Spleen (tissue), 11 donors: ENCODE measurements around the gene ASB1. TPM values are rescaled to one million over a fixed set of nuclear protein-coding genes. Genes with fewer than 3 reads are reported as not detected.

ENCODE experiments used
- DNase-seq: peaks from one replicate; pipeline ENCODE4 v3.0.0-alpha.2; 2020
- H3K27ac ChIP-seq, 8 donors: fragments of 200-600 bp; sonication (generic) in 7 of 8; 1 replicate in 4 of 8; 2 replicates in 4 of 8; pipeline versions ENCODE4 v1.5.0 to v1.8.0; 2016 to 2021; ENCODE audit warnings: inconsistent platforms in 4 of 8, mild to moderate bottlenecking in 4 of 8, moderate library complexity in 1 of 8
- H3K27me3 ChIP-seq, 7 donors: fragments of 200-600 bp; sonication (generic) in 6 of 7; replicated peaks in 1 of 7; 1 replicate in 4 of 7; 2 replicates in 3 of 7; pipeline versions ENCODE4 v1.5.0 to v1.8.0; 2016 to 2021; ENCODE audit warnings: inconsistent platforms in 3 of 7, mild to moderate bottlenecking in 1 of 7
- H3K36me3 ChIP-seq, 6 donors: fragments of 200-600 bp; sonication (generic) in 5 of 6; 1 replicate in 4 of 6; 2 replicates in 2 of 6; pipeline versions ENCODE4 v1.5.0 to v1.8.0; 2016 to 2021; ENCODE audit warnings: inconsistent platforms in 2 of 6
- H3K4me1 ChIP-seq, 6 donors: fragments of 200-600 bp; sonication (generic) in 5 of 6; 1 replicate in 3 of 6; 2 replicates in 3 of 6; pipeline versions ENCODE4 v1.5.0 to v1.8.0; 2016 to 2021; ENCODE audit warnings: inconsistent platforms in 3 of 6
- H3K4me3 ChIP-seq, 8 donors: fragments of 200-600 bp; sonication (generic) in 7 of 8; 1 replicate in 4 of 8; 2 replicates in 4 of 8; pipeline versions ENCODE4 v1.5.0 to v1.8.0; 2016 to 2021; ENCODE audit warnings: inconsistent platforms in 4 of 8, mild to moderate bottlenecking in 4 of 8, moderate library complexity in 2 of 8
- H3K9me3 ChIP-seq, 8 donors: fragments of 200-600 bp; sonication (generic) in 7 of 8; 1 replicate in 4 of 8; 2 replicates in 4 of 8; pipeline versions ENCODE4 v1.5.0 to v1.8.0; 2016 to 2021; ENCODE audit warnings: inconsistent platforms in 4 of 8
- POLR2A ChIP-seq, 3 donors: fragments of 450-650 bp; IDR thresholded peaks; one replicate each; pipeline ENCODE4 v1.5.1; 2017; ENCODE audit warnings: antibody characterized with exemption in 3 of 3, mild to moderate bottlenecking in 1 of 3
- POLR2AphosphoS5 ChIP-seq, 3 donors: sonication (generic); formaldehyde crosslinking; IDR thresholded peaks; one replicate each; pipeline ENCODE4 v1.5.1; 2017; ENCODE audit warnings: antibody characterized with exemption in 3 of 3
- WGBS, 5 donors: extraction: QIAGEN DNeasy Blood & Tissue Kit in 3 of 5; methylation state at CpG; one replicate each; pipeline versions ENCODE4 v1.1.5 to v1.1.7; 2013 to 2018; 5-methylcytosine and 5-hydroxymethylcytosine counted together
- intact Hi-C: fragments of 100-400 bp; cut with DNase I; formaldehyde crosslinking; loops from one replicate; pipeline ENCODE4 v1.15.0; 2023; ENCODE audit warnings: low total_unique reads
- polyA plus RNA-seq, 3 donors: library from polyadenylated mRNA; stranded (reverse); fragments of 200-250 nt; gene quantifications; one replicate each; pipeline ENCODE4 v1.2.1, GENCODE V29; 2013
- total RNA-seq, 7 donors: library from RNA; depleted of rRNA in 3 of 7; stranded (reverse); fragments of >200 nt in 3 of 7; fragmentation: NEBNext Ultra II Directional in 4 of 7; extraction: Animal tissue kit (Norgen Biotek cat#: 25700) in 4 of 7; gene quantifications; one replicate each; pipeline versions ENCODE4 v1.1.0 to v1.2.1, GENCODE V29; 2016 to 2021
- TF ChIP-seq, protein P1 (sequence below), 11 experiments: fragments of 200-600 bp in 7 of 11; fragments of 450-650 bp in 4 of 11; sonication (generic) in 4 of 11; IDR thresholded peaks in 8 of 11; conservative IDR thresholded peaks in 3 of 11; 1 replicate in 7 of 11; 2 replicates in 4 of 11; pipeline versions ENCODE4 v1.4.0 to v1.8.0; 2016 to 2021; ENCODE audit warnings: antibody characterized with exemption in 11 of 11, inconsistent platforms in 4 of 11, mild to moderate bottlenecking in 1 of 11
- donor health status: healthy with polysubstance abuse.
- donor health status: DM: no; HTN: no; CAD: no; lungs with moderate emphysema.
- donor health status: DM: no; HTN: no; CAD: no.
- donor health status: Bipolar disorder and iron deficiency.
- donor health status: healthy.
- donor health status: DM: no; HTN: no; CAD: no.
- donor health status: DM: yes; HTN: yes; CAD: no.

ASB1 gene
- total and polyA plus RNA-seq, 10 donors: 17.5 to 33.1 (median 26.5) TPM

DNA sequence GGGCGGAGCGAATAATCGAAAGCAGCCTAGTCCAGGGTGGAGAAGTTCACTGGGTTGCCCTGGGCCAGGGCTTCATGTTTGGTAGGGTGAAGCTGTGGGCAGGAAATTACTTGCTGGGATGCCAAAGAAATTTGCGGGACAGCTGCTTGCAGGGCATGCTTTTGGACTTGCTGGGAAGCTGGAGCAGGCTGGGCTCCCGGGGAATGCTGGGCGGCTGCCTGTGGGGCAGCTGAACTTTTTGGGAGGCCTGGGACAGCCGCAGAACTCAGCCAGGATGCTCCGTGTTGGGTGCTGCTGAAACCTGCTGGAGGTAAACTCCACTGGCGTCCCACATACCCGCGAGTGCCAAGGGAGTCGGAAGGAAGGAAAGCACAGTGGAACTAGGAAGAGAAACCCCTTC is 31.9 kb downstream of the ASB1 start:
- Histone ChIP-seq H3K4me3 (no peak overlapping the region), H3K4me1 (no peaks in the 10 kb centered on the region), H3K27me3 (no peaks in the 10 kb centered on the region), H3K36me3 (no peaks in the 10 kb centered on the region), H3K9me3 (peaks cover 0 to 31% (median 18%) of the 10 kb centered on the region in 8 donors), H3K27ac (no peak overlapping the region)
- intact Hi-C loops: no loop called here
- DNase-seq: no peak
- TF ChIP-seq POLR2AphosphoS5 (IDR thresholded peaks at IDR 0.05) (no peak), POLR2A (IDR thresholded peaks at IDR 0.05) (no peak)
- TF ChIP-seq, protein P1, sequence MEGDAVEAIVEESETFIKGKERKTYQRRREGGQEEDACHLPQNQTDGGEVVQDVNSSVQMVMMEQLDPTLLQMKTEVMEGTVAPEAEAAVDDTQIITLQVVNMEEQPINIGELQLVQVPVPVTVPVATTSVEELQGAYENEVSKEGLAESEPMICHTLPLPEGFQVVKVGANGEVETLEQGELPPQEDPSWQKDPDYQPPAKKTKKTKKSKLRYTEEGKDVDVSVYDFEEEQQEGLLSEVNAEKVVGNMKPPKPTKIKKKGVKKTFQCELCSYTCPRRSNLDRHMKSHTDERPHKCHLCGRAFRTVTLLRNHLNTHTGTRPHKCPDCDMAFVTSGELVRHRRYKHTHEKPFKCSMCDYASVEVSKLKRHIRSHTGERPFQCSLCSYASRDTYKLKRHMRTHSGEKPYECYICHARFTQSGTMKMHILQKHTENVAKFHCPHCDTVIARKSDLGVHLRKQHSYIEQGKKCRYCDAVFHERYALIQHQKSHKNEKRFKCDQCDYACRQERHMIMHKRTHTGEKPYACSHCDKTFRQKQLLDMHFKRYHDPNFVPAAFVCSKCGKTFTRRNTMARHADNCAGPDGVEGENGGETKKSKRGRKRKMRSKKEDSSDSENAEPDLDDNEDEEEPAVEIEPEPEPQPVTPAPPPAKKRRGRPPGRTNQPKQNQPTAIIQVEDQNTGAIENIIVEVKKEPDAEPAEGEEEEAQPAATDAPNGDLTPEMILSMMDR (IDR thresholded peaks at IDR 0.05 in 8 of 11, conservative IDR thresholded peaks at IDR 0.05 in 3 of 11): no peak
- WGBS, 5 donors: 74 to 86% (median 85%) methylated on average over 11 to 12 of the region's 12 CpGs

DNA sequence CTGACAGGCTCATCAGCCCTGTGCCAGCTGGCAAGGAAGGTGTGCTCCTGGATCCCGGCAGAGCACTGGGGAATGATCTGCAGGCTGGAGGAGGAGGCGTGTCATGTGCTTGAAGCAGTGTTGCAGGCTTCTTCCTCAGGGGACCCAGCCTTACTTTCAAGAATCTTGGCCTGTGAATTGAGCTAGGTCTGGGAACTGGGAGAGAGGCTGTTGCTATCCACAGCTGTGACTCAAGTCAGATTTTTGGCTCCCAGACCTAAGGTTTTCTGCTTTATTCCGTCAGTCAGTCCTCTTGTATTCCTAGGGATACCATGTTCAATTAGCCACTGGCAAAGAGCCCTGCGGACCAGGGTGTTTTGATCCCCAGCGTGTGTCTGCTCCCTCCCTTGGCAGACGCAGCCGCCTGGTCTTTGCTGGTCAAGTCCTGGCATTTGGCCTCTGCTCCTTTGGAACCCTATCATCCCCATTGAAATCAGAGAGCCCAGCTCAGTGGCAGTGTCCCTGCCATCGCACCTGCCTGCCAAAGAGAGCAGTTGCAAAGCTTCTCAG is 32.4 kb downstream of the ASB1 start:
- H3K27me3 ChIP-seq: no peaks in the 10 kb centered on the region
- 74 to 93% (median 85%) methylated on average over 6 to 8 of the region's 8 CpGs for WGBS, 5 donors
- peaks cover 0 to 31% (median 18%) of the 10 kb centered on the region in 8 donors for H3K9me3 ChIP-seq
- H3K4me1 ChIP-seq: no peaks in the 10 kb centered on the region
- no peaks in the 10 kb centered on the region for H3K36me3 ChIP-seq
- no peak overlapping the region for H3K4me3 ChIP-seq
- intact Hi-C loops: no loop called here
- no peak for DNase-seq
- TF ChIP-seq, protein P1 (IDR thresholded peaks at IDR 0.05 in 8 of 11, conservative IDR thresholded peaks at IDR 0.05 in 3 of 11): no peak
- no peak for TF ChIP-seq POLR2AphosphoS5 (IDR thresholded peaks at IDR 0.05)
- H3K27ac ChIP-seq: no peak overlapping the region

DNA sequence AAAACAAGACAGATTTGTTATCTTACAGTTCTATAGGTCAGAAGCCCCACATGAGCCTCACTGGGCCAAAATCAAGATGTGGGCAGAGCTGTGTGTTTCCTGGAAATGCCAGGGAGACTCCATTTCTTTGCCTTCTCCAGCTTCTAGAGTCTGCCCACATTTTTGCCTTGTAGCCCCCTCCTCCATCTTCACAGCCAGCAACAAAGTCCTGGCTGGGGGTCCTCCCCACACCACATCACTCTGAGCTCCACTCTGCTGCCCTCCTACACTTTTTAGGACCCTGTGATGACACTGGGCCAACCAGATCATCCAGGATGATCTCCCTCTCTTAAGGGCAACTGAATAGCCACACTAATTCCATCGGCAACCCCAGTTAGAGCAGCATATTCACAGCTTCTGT is 34.3 kb downstream of the ASB1 start:
- no peaks in the 10 kb centered on the region for H3K4me1 ChIP-seq
- no peak overlapping the region for H3K27ac ChIP-seq
- 81 to 100% (median 92%) methylated on average over 1 of the region's 1 CpG for WGBS, 5 donors
- no peaks in the 10 kb centered on the region for H3K27me3 ChIP-seq
- DNase-seq: no peak
- H3K4me3 ChIP-seq: no peak overlapping the region
- TF ChIP-seq POLR2A (IDR thresholded peaks at IDR 0.05) (no peak), POLR2AphosphoS5 (IDR thresholded peaks at IDR 0.05) (no peak)
- TF ChIP-seq, protein P1 (IDR thresholded peaks at IDR 0.05 in 8 of 11, conservative IDR thresholded peaks at IDR 0.05 in 3 of 11): no peak
- intact Hi-C loops: loop anchor here (5.0 kb wide), 2 partner anchors 89 to 104 kb away; no protein-coding TSS in a partner anchor
- H3K9me3 ChIP-seq: peaks cover 0 to 17% (median 11%) of the 10 kb centered on the region in 8 donors
- peaks cover 0 to 7% (median 0%) of the 10 kb centered on the region in 6 donors for H3K36me3 ChIP-seq

DNA sequence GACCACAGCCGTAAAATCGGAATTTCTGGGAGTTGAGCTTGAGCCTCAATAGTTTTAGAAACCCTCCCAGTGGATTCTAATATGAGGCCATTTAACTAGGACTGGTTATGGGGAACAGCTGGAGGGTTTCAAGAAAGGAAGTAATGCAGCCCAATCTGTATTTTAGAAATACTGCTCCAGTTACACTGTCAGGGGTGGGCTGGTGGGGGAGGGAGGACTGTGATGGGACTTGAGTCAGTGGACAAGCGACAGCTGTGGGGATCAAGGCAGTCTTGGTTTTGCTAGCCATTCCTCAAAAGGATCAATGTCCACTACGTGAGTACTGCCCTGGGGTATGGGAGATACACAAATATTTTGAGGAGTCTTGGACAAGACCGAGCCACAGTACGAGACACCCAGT is 34.8 kb downstream of the ASB1 start:
- no peaks in the 10 kb centered on the region for H3K27me3 ChIP-seq
- WGBS, 5 donors: 72 to 93% (median 86%) methylated on average over 4 to 6 of the region's 6 CpGs
- intact Hi-C loops: loop anchor here (5.0 kb wide), 2 partner anchors 89 to 104 kb away; no protein-coding TSS in a partner anchor

More for the DNA sequence above, 34.8 kb downstream of the ASB1 start:
- no peak overlapping the region for H3K4me3 ChIP-seq
- no peak for DNase-seq
- no peaks in the 10 kb centered on the region for H3K4me1 ChIP-seq
- TF ChIP-seq POLR2A (IDR thresholded peaks at IDR 0.05): no peak
- TF ChIP-seq, protein P1 (IDR thresholded peaks at IDR 0.05 in 8 of 11, conservative IDR thresholded peaks at IDR 0.05 in 3 of 11): no peak
- no peak for TF ChIP-seq POLR2AphosphoS5 (IDR thresholded peaks at IDR 0.05)
- H3K27ac ChIP-seq: no peak overlapping the region
- H3K36me3 ChIP-seq: peaks cover 0 to 7% (median 0%) of the 10 kb centered on the region in 6 donors
- H3K9me3 ChIP-seq: peaks cover 0 to 13% (median 8%) of the 10 kb centered on the region in 8 donors
